IPS DF 6.9 (cell line): ENCODE results near the gene FHOD3.

Experiments
- DNase-seq: peaks from one replicate; pipeline ENCODE4 v3.0.0-alpha.2; 2013; ENCODE audit warnings: low read depth, low spot score
- H3K27ac ChIP-seq: one replicate; pipeline ENCODE4 v1.5.1; 2013; ENCODE audit warnings: low read length, control low read depth
- H3K27me3 ChIP-seq: 2 replicates; pipeline ENCODE4 v1.6.1; 2013; ENCODE audit warnings: mild to moderate bottlenecking, low read length; ENCODE audit not compliant: control insufficient read depth, insufficient read depth
- H3K36me3 ChIP-seq: 2 replicates; pipeline ENCODE4 v1.6.1; 2013; ENCODE audit warnings: low read length; ENCODE audit not compliant: control insufficient read depth, insufficient read depth
- H3K4me1 ChIP-seq: 2 replicates; pipeline ENCODE4 v1.6.1; 2013; ENCODE audit warnings: low read length; ENCODE audit not compliant: control insufficient read depth, insufficient read depth
- H3K4me3 ChIP-seq: 2 replicates; pipeline ENCODE4 v1.5.1; 2013; ENCODE audit warnings: mild to moderate bottlenecking, low read length
- H3K9me3 ChIP-seq: 2 replicates; pipeline ENCODE4 v1.6.1; 2013; ENCODE audit warnings: low read length, inconsistent platforms; ENCODE audit not compliant: control insufficient read depth, insufficient read depth
- WGBS: extraction: QIAGEN DNeasy Blood & Tissue Kit; methylation state at CpG from one replicate; pipeline ENCODE4 v1.1.7; 2013; ENCODE audit warnings: mixed read lengths, missing lambda C conversion rate; ENCODE audit not compliant: insufficient read length, insufficient coverage; 5-methylcytosine and 5-hydroxymethylcytosine counted together

Gene FHOD3

GRCh38 chr18:36488131-36488530 is 190.6 kb downstream of the FHOD3 start:
- Histone ChIP-seq H3K4me3 (no peak overlapping the region), H3K9me3 (no peaks in the 10 kb centered on the region), H3K36me3 (no peaks in the 10 kb centered on the region), H3K27me3 (no peaks in the 10 kb centered on the region), H3K4me1 (0 out of 2 replicates have a peak, but pooled peaks cover 3% of the 10 kb centered on the region), H3K27ac (no peak overlapping the region)
- DNase-seq = no peak
- no CpG with 5 or more reads among the region's 2 CpGs for WGBS

- no CpG with 5 or more reads among the region's 4 CpGs for WGBS
- H3K4me1 ChIP-seq = no peaks in the 10 kb centered on the region
- DNase-seq = no peak
- H3K27ac ChIP-seq = no peak overlapping the region
- no peaks in the 10 kb centered on the region for H3K27me3 ChIP-seq
- H3K4me3 ChIP-seq = no peak overlapping the region
- no peaks in the 10 kb centered on the region for H3K36me3 ChIP-seq
- H3K9me3 ChIP-seq = no peaks in the 10 kb centered on the region
Measured at GRCh38 chr18:36490897-36491296, 193.4 kb downstream of the FHOD3 start.

- no peak overlapping the region for H3K27ac ChIP-seq
- no peaks in the 10 kb centered on the region for H3K36me3 ChIP-seq
- H3K27me3 ChIP-seq = no peaks in the 10 kb centered on the region
- no peak overlapping the region for H3K4me3 ChIP-seq
- no peak for DNase-seq
- WGBS = no CpG with 5 or more reads among the region's 6 CpGs
- H3K9me3 ChIP-seq = no peaks in the 10 kb centered on the region
- no peaks in the 10 kb centered on the region for H3K4me1 ChIP-seq
Measured at GRCh38 chr18:36492604-36493329, 195.3 kb downstream of the FHOD3 start.

- Histone ChIP-seq H3K36me3 (no peaks in the 10 kb centered on the region), H3K27ac (no peak overlapping the region), H3K27me3 (no peaks in the 10 kb centered on the region), H3K9me3 (no peaks in the 10 kb centered on the region), H3K4me3 (no peak overlapping the region), H3K4me1 (no peaks in the 10 kb centered on the region)
- no peak for DNase-seq
- no CpG with 5 or more reads among the region's 15 CpGs for WGBS
Measured at GRCh38 chr18:36493349-36494159, 196.0 kb downstream of the FHOD3 start.

GRCh38 chr18:36494160-36494437 is 196.6 kb downstream of the FHOD3 start:
- Histone ChIP-seq H3K27ac (no peak overlapping the region), H3K36me3 (no peaks in the 10 kb centered on the region), H3K4me3 (no peak overlapping the region), H3K27me3 (no peaks in the 10 kb centered on the region), H3K4me1 (no peaks in the 10 kb centered on the region), H3K9me3 (no peaks in the 10 kb centered on the region)
- no peak for DNase-seq

- H3K9me3 ChIP-seq = no peaks in the 10 kb centered on the region
- no peak overlapping the region for H3K4me3 ChIP-seq
- H3K27me3 ChIP-seq = no peaks in the 10 kb centered on the region
- no peak for DNase-seq
- no peaks in the 10 kb centered on the region for H3K36me3 ChIP-seq
- H3K27ac ChIP-seq = no peak overlapping the region
- no peaks in the 10 kb centered on the region for H3K4me1 ChIP-seq
Measured at GRCh38 chr18:36496022-36496421, 198.5 kb downstream of the FHOD3 start.

- no CpG with 5 or more reads among the region's 3 CpGs for WGBS
- Histone ChIP-seq H3K9me3 (no peaks in the 10 kb centered on the region), H3K36me3 (no peaks in the 10 kb centered on the region), H3K4me1 (no peaks in the 10 kb centered on the region), H3K4me3 (no peak overlapping the region), H3K27ac (no peak overlapping the region), H3K27me3 (no peaks in the 10 kb centered on the region)
- DNase-seq = no peak
Measured at GRCh38 chr18:36499938-36500337, 202.4 kb downstream of the FHOD3 start.

GRCh38 chr18:36501100-36501499 is 203.6 kb downstream of the FHOD3 start:
- no CpG with 5 or more reads among the region's 2 CpGs for WGBS
- no peaks in the 10 kb centered on the region for H3K36me3 ChIP-seq
- no peaks in the 10 kb centered on the region for H3K27me3 ChIP-seq
- H3K27ac ChIP-seq = no peak overlapping the region
- no peak for DNase-seq
- no peaks in the 10 kb centered on the region for H3K9me3 ChIP-seq
- H3K4me1 ChIP-seq = no peaks in the 10 kb centered on the region
- no peak overlapping the region for H3K4me3 ChIP-seq

GRCh38 chr18:36503477-36503876 is 206.0 kb downstream of the FHOD3 start:
- no peaks in the 10 kb centered on the region for H3K9me3 ChIP-seq
- DNase-seq = no peak
- WGBS = no CpG with 5 or more reads among the region's 3 CpGs

GRCh38 chr18:36504928-36505327 is 207.4 kb downstream of the FHOD3 start:
- WGBS = no CpG with 5 or more reads among the region's 2 CpGs
- Histone ChIP-seq H3K36me3 (no peaks in the 10 kb centered on the region), H3K4me3 (no peak overlapping the region), H3K27ac (no peak overlapping the region), H3K4me1 (no peaks in the 10 kb centered on the region), H3K27me3 (no peaks in the 10 kb centered on the region), H3K9me3 (no peaks in the 10 kb centered on the region)
- no peak for DNase-seq

More at GRCh38 chr18:36503477-36503876, 206.0 kb downstream of the FHOD3 start:
- H3K4me3 ChIP-seq = no peak overlapping the region
- H3K36me3 ChIP-seq = no peaks in the 10 kb centered on the region
- no peaks in the 10 kb centered on the region for H3K4me1 ChIP-seq
- no peaks in the 10 kb centered on the region for H3K27me3 ChIP-seq
- no peak overlapping the region for H3K27ac ChIP-seq

GRCh38 chr18:36505665-36506064 is 208.2 kb downstream of the FHOD3 start:
- no peak for DNase-seq
- Histone ChIP-seq H3K9me3 (no peaks in the 10 kb centered on the region), H3K4me1 (no peaks in the 10 kb centered on the region), H3K27ac (no peak overlapping the region), H3K36me3 (no peaks in the 10 kb centered on the region), H3K27me3 (no peaks in the 10 kb centered on the region), H3K4me3 (no peak overlapping the region)
- no CpG with 5 or more reads among the region's 1 CpG for WGBS
